Liver (tissue), 3 donors: ENCODE measurements around the gene MEIS3.

Experiments used
- FOXA2 ChIP-seq: IDR thresholded peaks from 2 replicates; pipeline ENCODE4 v1.6.1; 2016; ENCODE audit warnings: antibody characterized with exemption
- JUND ChIP-seq, 2 donors: IDR thresholded peaks; 2 replicates each; pipeline ENCODE4 v1.6.1; 2016; ENCODE audit warnings: antibody characterized with exemption in 2 of 2
- YY1 ChIP-seq: IDR thresholded peaks from 2 replicates; pipeline ENCODE4 v1.6.1; 2016; ENCODE audit warnings: antibody characterized with exemption, mild to moderate bottlenecking
- TF ChIP-seq, protein P1 (sequence below): fragments of 150-350 bp; IDR thresholded peaks from 2 replicates; pipeline ENCODE4 v1.5.1; 2017; ENCODE audit warnings: improper control_type of control experiment, low read depth, low read length; ENCODE audit not compliant: missing input control
- donor health status: healthy.
- donor health status: healthy.

DNA sequence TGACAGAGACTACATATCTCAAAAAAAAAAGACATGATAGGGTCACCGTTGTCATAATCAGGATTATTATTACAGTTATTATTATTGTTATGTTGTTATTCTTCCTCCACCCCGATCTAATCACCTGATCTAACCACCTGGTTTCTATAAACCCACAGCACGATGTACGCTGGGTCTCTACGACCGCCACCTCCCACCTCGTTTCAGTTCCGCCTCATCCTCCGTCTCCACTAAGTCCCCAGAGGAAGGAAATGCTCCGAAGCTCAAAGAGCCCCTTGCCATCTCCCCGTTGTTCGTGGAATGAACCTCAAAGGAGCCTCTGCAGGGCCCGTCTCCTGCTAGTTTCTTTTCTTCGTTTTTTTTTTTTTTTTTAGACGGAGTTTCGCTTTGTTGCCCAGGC, 15.9 kb upstream of the MEIS3 start:
- TF ChIP-seq, protein P1, sequence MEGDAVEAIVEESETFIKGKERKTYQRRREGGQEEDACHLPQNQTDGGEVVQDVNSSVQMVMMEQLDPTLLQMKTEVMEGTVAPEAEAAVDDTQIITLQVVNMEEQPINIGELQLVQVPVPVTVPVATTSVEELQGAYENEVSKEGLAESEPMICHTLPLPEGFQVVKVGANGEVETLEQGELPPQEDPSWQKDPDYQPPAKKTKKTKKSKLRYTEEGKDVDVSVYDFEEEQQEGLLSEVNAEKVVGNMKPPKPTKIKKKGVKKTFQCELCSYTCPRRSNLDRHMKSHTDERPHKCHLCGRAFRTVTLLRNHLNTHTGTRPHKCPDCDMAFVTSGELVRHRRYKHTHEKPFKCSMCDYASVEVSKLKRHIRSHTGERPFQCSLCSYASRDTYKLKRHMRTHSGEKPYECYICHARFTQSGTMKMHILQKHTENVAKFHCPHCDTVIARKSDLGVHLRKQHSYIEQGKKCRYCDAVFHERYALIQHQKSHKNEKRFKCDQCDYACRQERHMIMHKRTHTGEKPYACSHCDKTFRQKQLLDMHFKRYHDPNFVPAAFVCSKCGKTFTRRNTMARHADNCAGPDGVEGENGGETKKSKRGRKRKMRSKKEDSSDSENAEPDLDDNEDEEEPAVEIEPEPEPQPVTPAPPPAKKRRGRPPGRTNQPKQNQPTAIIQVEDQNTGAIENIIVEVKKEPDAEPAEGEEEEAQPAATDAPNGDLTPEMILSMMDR, result no peak
- TF ChIP-seq FOXA2 (no peak), JUND (IDR thresholded peaks at IDR 0.05) (no peak), YY1 (no peak)
